GM23248 (cell line): ENCODE results near the gene GHR. TPM values are rescaled to one million over a fixed set of nuclear protein-coding genes. Genes with fewer than 3 reads are reported as not detected.

Experiments
- DNase-seq: peaks from one replicate; pipeline ENCODE4 v3.0.0-alpha.2; 2015
- H2AFZ ChIP-seq: fragments of 200-600 bp; sonication (generic); 2 replicates; pipeline ENCODE4 v1.6.1; 2016; ENCODE audit warnings: antibody characterized with exemption
- H3F3A ChIP-seq: fragments of 200-600 bp; sonication (generic); 2 replicates; pipeline ENCODE4 v1.6.1; 2016; ENCODE audit warnings: mild to moderate bottlenecking, antibody characterized with exemption, mixed run types; ENCODE audit not compliant: insufficient read depth
- H3K27ac ChIP-seq: fragments of 200-600 bp; sonication (generic); 2 replicates; pipeline ENCODE4 v1.5.1; 2016; ENCODE audit warnings: mild to moderate bottlenecking
- H3K27me3 ChIP-seq: fragments of 200-600 bp; sonication (generic); replicated peaks from 2 replicates; pipeline ENCODE4 v1.6.1; 2016; ENCODE audit warnings: mild to moderate bottlenecking; ENCODE audit not compliant: insufficient read depth
- H3K36me3 ChIP-seq: fragments of 200-600 bp; sonication (generic); 2 replicates; pipeline ENCODE4 v1.6.1; 2016; ENCODE audit warnings: low read depth, mild to moderate bottlenecking
- H3K4me1 ChIP-seq: fragments of 200-600 bp; sonication (generic); 2 replicates; pipeline ENCODE4 v1.6.1; 2016; ENCODE audit warnings: mild to moderate bottlenecking; ENCODE audit not compliant: insufficient read depth
- H3K4me2 ChIP-seq: fragments of 200-600 bp; sonication (generic); one replicate; pipeline ENCODE4 v1.6.1; 2016; ENCODE audit warnings: mild to moderate bottlenecking; ENCODE audit not compliant: unreplicated experiment
- H3K4me3 ChIP-seq: fragments of 200-600 bp; sonication (generic); 2 replicates; pipeline ENCODE4 v1.5.1; 2016; ENCODE audit warnings: mild to moderate bottlenecking
- H3K79me2 ChIP-seq: fragments of 200-600 bp; sonication (generic); 2 replicates; pipeline ENCODE4 v1.6.1; 2016; ENCODE audit warnings: mild to moderate bottlenecking; ENCODE audit not compliant: insufficient read depth
- H3K9ac ChIP-seq: fragments of 200-600 bp; sonication (generic); 2 replicates; pipeline ENCODE4 v1.6.1; 2016; ENCODE audit warnings: mild to moderate bottlenecking
- H3K9me2 ChIP-seq: fragments of 200-600 bp; sonication (generic); 2 replicates; pipeline ENCODE4 v1.6.1; 2016; ENCODE audit warnings: mixed run types, mild to moderate bottlenecking, moderate library complexity; ENCODE audit not compliant: insufficient read depth
- H3K9me3 ChIP-seq: fragments of 200-600 bp; sonication (generic); one replicate; pipeline ENCODE4 v1.6.1; 2017; ENCODE audit warnings: low read depth
- H4K20me1 ChIP-seq: fragments of 200-600 bp; sonication (generic); 2 replicates; pipeline ENCODE4 v1.6.0; 2016; ENCODE audit not compliant: insufficient read depth
- EZH2 ChIP-seq: fragments of 200-600 bp; sonication (generic); IDR thresholded peaks from 2 replicates; pipeline ENCODE4 v1.6.1; 2018; ENCODE audit warnings: antibody characterized with exemption, mild to moderate bottlenecking; ENCODE audit not compliant: insufficient read depth, poor library complexity, severe bottlenecking
- EZH2phosphoT487 ChIP-seq: fragments of 200-600 bp; sonication (generic); IDR thresholded peaks from 2 replicates; pipeline ENCODE4 v1.6.1; 2018; ENCODE audit warnings: antibody characterized with exemption, moderate library complexity, mild to moderate bottlenecking, low read depth; ENCODE audit not compliant: insufficient read depth
- WGBS, 2 experiments: methylation state at CpG; one replicate each; pipeline ENCODE4 v1.1.6; 2015 to 2017; ENCODE audit warnings: low lambda C conversion rate in 2 of 2, low coverage in 1 of 2; ENCODE audit errors: missing lambda C conversion rate in 2 of 2; 5-methylcytosine and 5-hydroxymethylcytosine counted together
- in situ Hi-C: fragments of 300-500 bp; cut with MboI; formaldehyde crosslinking; loops from 2 replicates; pipeline ENCODE4 v1.15.0; 2020
- polyA plus RNA-seq: library from polyadenylated mRNA; unstranded; fragments of >200 nt; fragmentation: Nextera tagmentation; extraction: Ambion mirVana; gene quantifications from 2 replicates; pipeline ENCODE4 v1.2.1, GENCODE V29; 2016
- total RNA-seq: library from RNA; depleted of rRNA; stranded (reverse); fragments of >200 nt; shearing (Covaris generic); gene quantifications from 2 replicates; pipeline ENCODE4 v1.2.3, GENCODE V29; 2014

GHR gene
- total and polyA plus RNA-seq, 2 experiments from 2014 or later: 0.64 to 1.5 TPM

- H3K4me3 ChIP-seq: no peak overlapping the region
- no peaks in the 10 kb centered on the region for H3K79me2 ChIP-seq
- H3K27ac ChIP-seq: no peak overlapping the region
- H3K9ac ChIP-seq: no peak overlapping the region
- H3K27me3 ChIP-seq: no peaks in the 10 kb centered on the region
- H3K9me2 ChIP-seq: no peaks in the 10 kb centered on the region
- TF ChIP-seq EZH2phosphoT487 (no peak), EZH2 (no peak)
- H3K4me2 ChIP-seq: no peak overlapping the region
- H3K36me3 ChIP-seq: no peaks in the 10 kb centered on the region
- 85 to 88% methylated on average over 8 of the region's 8 CpGs for WGBS, 2 experiments
- H4K20me1 ChIP-seq: no peaks in the 10 kb centered on the region; the same call in 1 of the 2 replicates
- in situ Hi-C loops: no loop called here
- H3F3A ChIP-seq: no peaks in the 10 kb centered on the region
- no peaks in the 10 kb centered on the region for H3K9me3 ChIP-seq
- no peak for DNase-seq
- H3K4me1 ChIP-seq: no peaks in the 10 kb centered on the region
- H2AFZ ChIP-seq: no peak overlapping the region
Observed at GRCh38 chr5:42467981-42468524, 44.8 kb downstream of the GHR start.

DNA sequence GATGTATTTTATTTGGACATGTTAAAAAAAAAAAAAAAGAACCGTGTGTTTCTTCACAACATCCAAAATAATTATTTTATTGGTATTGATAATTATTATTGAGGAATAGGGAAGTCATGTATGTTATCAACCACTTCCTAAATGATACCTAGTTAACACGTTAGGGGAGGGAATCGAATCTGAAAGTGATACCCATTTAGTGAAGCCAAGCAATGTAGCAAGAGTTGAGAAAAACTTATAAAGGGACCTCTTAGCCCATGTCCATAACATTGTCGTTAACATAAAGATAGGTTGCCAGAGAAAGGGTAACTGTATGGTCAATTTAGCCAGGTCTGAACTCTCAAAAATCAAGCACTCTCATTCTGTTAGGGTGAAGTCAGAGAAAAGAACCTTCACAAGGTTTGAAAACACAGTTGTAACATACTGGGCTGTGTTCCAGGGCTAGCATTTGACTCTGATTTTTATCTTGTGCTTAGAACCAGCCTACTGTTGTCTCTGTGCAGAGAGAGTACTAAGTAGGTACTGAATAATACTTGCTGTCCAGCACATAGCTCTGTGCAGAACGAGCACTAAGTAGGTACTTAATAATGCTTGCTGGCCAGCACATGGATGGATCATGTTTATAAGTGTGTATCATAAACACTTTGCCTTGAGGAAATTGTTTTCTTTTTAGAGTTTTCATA lies 60.4 kb downstream of the GHR start:
- in situ Hi-C loops: no loop called here
- Histone ChIP-seq H3K9me2 (no peaks in the 10 kb centered on the region), H3K4me2 (no peak overlapping the region), H3F3A (no peaks in the 10 kb centered on the region), H3K4me1 (no peaks in the 10 kb centered on the region), H3K27me3 (no peaks in the 10 kb centered on the region), H3K9ac (no peak overlapping the region), H2AFZ (no peak overlapping the region), H3K27ac (no peak overlapping the region), H4K20me1 (no peaks in the 10 kb centered on the region), H3K36me3 (no peaks in the 10 kb centered on the region), H3K9me3 (no peaks in the 10 kb centered on the region), H3K4me3 (no peak overlapping the region), H3K79me2 (no peaks in the 10 kb centered on the region)
- TF ChIP-seq EZH2phosphoT487 (no peak), EZH2 (no peak)
- 64 to 70% methylated on average over 5 of the region's 5 CpGs for WGBS, 2 experiments
- DNase-seq: no peak

DNA sequence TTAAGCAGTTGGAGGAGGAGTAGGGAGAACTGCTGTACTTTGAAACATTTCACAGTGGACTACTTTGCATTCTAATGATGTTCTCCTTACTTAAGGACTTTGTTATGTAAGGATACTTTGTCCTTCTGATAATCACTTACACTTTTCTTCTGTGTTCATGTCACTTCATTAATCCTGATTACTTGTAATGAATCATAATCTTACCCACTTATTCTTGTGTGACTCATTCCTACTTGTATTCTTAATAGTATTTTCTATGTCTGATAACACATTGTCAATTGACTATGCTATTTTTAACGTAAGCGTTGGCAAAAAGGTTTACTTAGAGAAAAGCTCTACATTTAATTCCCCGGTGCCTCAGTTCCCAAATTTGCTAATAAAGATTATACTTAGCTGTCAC lies 63.8 kb downstream of the GHR start:
- in situ Hi-C loops: no loop called here
- Histone ChIP-seq H2AFZ (no peak overlapping the region), H3K9me2 (no peaks in the 10 kb centered on the region), H3K27ac (no peak overlapping the region), H3K9ac (no peak overlapping the region), H3K4me3 (no peak overlapping the region), H3K79me2 (no peaks in the 10 kb centered on the region), H3F3A (no peaks in the 10 kb centered on the region), H3K9me3 (no peaks in the 10 kb centered on the region), H4K20me1 (no peaks in the 10 kb centered on the region), H3K27me3 (no peaks in the 10 kb centered on the region), H3K4me2 (no peak overlapping the region), H3K36me3 (no peaks in the 10 kb centered on the region), H3K4me1 (no peaks in the 10 kb centered on the region)
- TF ChIP-seq EZH2phosphoT487 (no peak), EZH2 (no peak)
- 71 to 73% methylated on average over 3 of the region's 3 CpGs for WGBS, 2 experiments
- no peak for DNase-seq

GRCh38 chr5:42487821-42488220 lies 64.6 kb downstream of the GHR start:
- Histone ChIP-seq H3K27me3 (no peaks in the 10 kb centered on the region), H4K20me1 (no peaks in the 10 kb centered on the region), H3K79me2 (no peaks in the 10 kb centered on the region), H3K36me3 (no peaks in the 10 kb centered on the region), H3K9me2 (no peaks in the 10 kb centered on the region), H3K4me2 (no peak overlapping the region), H3K4me1 (no peaks in the 10 kb centered on the region), H3K9me3 (no peaks in the 10 kb centered on the region), H3K27ac (no peak overlapping the region), H3K9ac (no peak overlapping the region), H3F3A (no peaks in the 10 kb centered on the region), H3K4me3 (no peak overlapping the region), H2AFZ (no peak overlapping the region)
- DNase-seq: no peak
- TF ChIP-seq EZH2phosphoT487: no peak
- no peak for TF ChIP-seq EZH2
- in situ Hi-C loops: no loop called here
